ENCODE measurements around the gene COL4A5. TPM values are rescaled to one million over a fixed set of nuclear protein-coding genes. Genes with fewer than 3 reads are reported as not detected.

The COL4A5 gene
- total RNA-seq, 2 experiments from 2014 or later = not detected

GRCh38 chrX:108584617-108585211 is 145.1 kb downstream of the COL4A5 start:
- Mint-ChIP-seq H3K9me3 (no peaks in the 10 kb centered on the region), H3K27me3 (ENCODE audit: low read depth) (no peaks in the 10 kb centered on the region), H3K4me1 (ENCODE audit: low read depth) (no peaks in the 10 kb centered on the region), H3K36me3 (ENCODE audit: low read depth) (no peaks in the 10 kb centered on the region), H3K4me3 (no peak overlapping the region), H3K27ac (no peak overlapping the region)
- CTCF ChIA-PET = no interaction called here
- intact Hi-C loops (cut with micrococcal nuclease) = no loop called here
- no peak for DNase-seq

DNA sequence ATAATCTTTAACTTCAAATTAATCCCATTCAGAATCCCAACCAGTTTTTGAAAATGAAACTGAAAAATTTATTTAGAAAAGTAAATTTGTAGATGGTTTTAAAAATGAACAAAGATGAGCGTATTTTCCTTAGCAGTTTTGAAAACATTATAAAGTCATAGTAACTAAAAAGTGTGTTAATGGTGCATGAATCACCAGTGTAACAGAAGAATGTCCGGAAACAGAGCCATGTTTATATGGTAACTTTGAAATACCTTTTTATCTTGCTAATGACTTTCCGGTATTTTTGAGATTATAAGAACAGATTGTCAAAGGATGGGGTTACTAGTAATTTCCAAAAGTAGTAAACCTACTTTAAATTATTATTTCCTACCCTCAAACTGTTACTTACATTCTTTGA is 150.9 kb downstream of the COL4A5 start:
- DNase-seq = no peak
- H3K4me1 Mint-ChIP-seq (ENCODE audit: low read depth) = no peaks in the 10 kb centered on the region
- no peak overlapping the region for H3K27ac Mint-ChIP-seq
- no peaks in the 10 kb centered on the region for H3K27me3 Mint-ChIP-seq (ENCODE audit: low read depth)
- H3K36me3 Mint-ChIP-seq (ENCODE audit: low read depth) = no peaks in the 10 kb centered on the region
- intact Hi-C loops (cut with micrococcal nuclease) = no loop called here
- no peak overlapping the region for H3K4me3 Mint-ChIP-seq
- H3K9me3 Mint-ChIP-seq = peaks cover 6% of the 10 kb centered on the region
- CTCF ChIA-PET = no interaction called here

DNA sequence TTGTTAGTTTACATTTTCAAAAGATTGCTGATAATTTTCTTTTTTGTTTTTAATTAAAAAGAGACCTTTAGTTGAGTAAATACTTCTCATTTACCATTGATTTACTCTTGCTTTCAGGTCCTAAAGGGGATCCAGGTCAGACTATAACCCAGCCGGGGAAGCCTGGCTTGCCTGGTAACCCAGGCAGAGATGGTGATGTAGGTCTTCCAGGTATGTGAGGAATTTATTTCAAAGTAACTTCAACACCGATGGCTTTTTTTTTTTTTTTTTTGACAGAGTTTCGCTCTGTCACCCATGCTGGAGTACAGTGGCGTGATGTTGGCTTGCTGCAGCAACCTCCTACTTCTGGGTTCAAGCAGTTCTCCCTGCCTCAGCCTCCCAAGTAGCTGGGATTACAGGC is 161.6 kb downstream of the COL4A5 start:
- DNase-seq = no peak
- CTCF ChIA-PET = no interaction called here
- no peak overlapping the region for H3K4me3 Mint-ChIP-seq
- intact Hi-C loops (cut with micrococcal nuclease) = no loop called here
- H3K27ac Mint-ChIP-seq = no peak overlapping the region
- H3K27me3 Mint-ChIP-seq (ENCODE audit: low read depth) = no peaks in the 10 kb centered on the region
- H3K4me1 Mint-ChIP-seq (ENCODE audit: low read depth) = no peaks in the 10 kb centered on the region
- H3K9me3 Mint-ChIP-seq = no peaks in the 10 kb centered on the region
- H3K36me3 Mint-ChIP-seq (ENCODE audit: low read depth) = no peaks in the 10 kb centered on the region

DNA sequence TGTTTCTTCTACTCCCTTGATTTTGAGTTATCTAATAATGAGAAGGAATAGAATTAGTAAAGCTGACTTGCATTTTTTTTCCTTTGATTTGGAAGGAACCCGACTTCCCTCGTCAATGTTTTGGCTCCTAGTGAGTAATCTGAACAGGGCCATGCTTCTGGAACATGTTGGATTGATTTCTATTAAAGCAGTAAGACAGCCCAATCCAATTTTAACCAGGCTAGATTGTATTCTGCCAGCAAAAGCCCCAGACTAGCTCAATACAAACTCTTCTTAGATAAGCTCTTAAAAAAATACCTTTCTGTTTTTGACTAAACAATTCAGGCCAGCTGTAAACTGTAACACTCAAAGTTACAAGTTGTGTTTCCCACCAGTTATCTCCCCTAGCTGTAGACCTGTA is 170.5 kb downstream of the COL4A5 start:
- Mint-ChIP-seq H3K9me3 (no peaks in the 10 kb centered on the region), H3K4me3 (no peak overlapping the region), H3K4me1 (ENCODE audit: low read depth) (no peaks in the 10 kb centered on the region), H3K27me3 (ENCODE audit: low read depth) (no peaks in the 10 kb centered on the region), H3K36me3 (ENCODE audit: low read depth) (no peaks in the 10 kb centered on the region), H3K27ac (no peak overlapping the region)
- no peak for DNase-seq
- CTCF ChIA-PET = no interaction called here
- intact Hi-C loops (cut with micrococcal nuclease) = no loop called here

GRCh38 chrX:108614616-108615015 is 175.0 kb downstream of the COL4A5 start:
- Mint-ChIP-seq H3K27ac (no peak overlapping the region), H3K9me3 (no peaks in the 10 kb centered on the region), H3K27me3 (ENCODE audit: low read depth) (no peaks in the 10 kb centered on the region), H3K36me3 (ENCODE audit: low read depth) (no peaks in the 10 kb centered on the region), H3K4me3 (no peak overlapping the region), H3K4me1 (ENCODE audit: low read depth) (no peaks in the 10 kb centered on the region)
- no peak for DNase-seq
- intact Hi-C loops (cut with micrococcal nuclease) = no loop called here
- CTCF ChIA-PET = no interaction called here

DNA sequence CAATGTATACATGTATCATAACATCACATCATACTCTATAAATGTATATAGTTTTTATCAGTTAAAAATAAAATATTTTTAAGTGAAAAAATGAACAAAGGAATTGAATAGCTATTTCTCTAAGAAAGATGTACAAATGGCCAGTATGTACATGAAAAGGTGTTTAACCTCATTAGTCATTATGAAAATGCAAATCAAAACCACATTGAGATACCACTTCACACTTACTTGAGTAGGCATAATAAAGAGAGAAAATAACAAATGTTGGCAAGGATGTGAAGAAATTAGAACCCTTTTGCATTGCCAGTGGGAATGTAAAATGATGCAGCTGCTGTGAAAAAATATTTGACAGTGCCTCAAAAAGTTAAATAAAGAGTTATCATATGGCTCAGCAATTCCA is 201.2 kb downstream of the COL4A5 start:
- Mint-ChIP-seq H3K36me3 (ENCODE audit: low read depth) (no peaks in the 10 kb centered on the region), H3K27ac (no peak overlapping the region), H3K4me3 (no peak overlapping the region), H3K4me1 (ENCODE audit: low read depth) (no peaks in the 10 kb centered on the region), H3K27me3 (ENCODE audit: low read depth) (no peaks in the 10 kb centered on the region), H3K9me3 (peaks cover 2% of the 10 kb centered on the region)
- CTCF ChIA-PET = no interaction called here
- DNase-seq = no peak
- intact Hi-C loops (cut with micrococcal nuclease) = no loop called here

DNA sequence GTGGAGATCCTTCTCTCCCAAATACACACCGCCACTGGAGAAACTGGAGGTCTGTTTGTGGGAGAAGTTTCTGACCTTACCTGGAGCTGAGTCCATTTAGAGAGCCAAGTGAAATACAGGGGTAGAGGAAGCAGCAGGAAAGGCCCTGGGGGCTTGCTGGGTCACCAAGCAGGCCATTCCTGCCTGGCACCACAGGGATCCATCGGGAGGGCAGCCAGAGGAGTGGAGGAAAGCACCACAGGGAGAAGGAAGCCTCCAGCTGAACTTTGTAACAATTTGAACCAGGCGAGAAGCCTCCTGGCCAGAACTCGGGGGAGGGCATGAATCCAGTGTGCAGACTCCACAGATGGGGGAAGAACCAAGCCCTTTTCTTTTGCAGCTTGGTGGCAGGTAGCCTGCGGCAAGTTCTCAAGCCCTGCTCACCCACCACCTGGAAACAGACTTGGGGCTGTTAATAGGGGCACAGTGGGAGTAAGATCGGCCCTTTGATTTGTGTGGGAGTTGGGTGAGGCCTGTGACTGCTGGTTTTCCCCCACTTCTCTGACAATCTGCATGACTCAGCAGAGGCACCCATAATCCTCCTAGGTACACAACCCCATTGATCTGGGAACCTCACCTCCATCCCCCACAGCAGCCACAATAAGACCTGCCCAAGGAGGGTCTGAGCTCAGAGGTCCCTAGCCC is 202.1 kb downstream of the COL4A5 start:
- Mint-ChIP-seq H3K36me3 (ENCODE audit: low read depth) (no peaks in the 10 kb centered on the region), H3K4me1 (ENCODE audit: low read depth) (no peaks in the 10 kb centered on the region), H3K9me3 (peaks cover 2% of the 10 kb centered on the region), H3K4me3 (no peak overlapping the region), H3K27ac (peak overlapping the region; percentile 29), H3K27me3 (ENCODE audit: low read depth) (no peaks in the 10 kb centered on the region)
- CTCF ChIA-PET = no interaction called here
- intact Hi-C loops (cut with micrococcal nuclease) = no loop called here
- no peak for DNase-seq

DNA sequence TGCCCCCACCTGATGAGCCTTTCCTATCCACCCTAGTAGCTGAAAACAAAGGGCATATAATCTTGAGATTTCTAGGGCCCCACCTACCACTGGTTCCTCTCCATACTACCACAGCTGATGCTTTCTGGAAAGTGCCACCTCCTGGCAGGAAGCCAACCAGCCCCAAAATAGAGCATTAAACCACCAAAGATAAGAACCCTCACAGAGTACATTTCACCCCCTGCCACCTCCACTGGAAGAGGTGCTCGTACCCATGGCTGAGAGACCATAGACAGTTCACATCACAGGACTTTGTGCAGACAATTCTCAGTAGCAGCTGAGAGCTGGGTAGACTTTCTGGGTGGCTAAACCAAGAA is 202.6 kb downstream of the COL4A5 start:
- DNase-seq = no peak
- no peak overlapping the region for H3K4me3 Mint-ChIP-seq
- H3K27ac Mint-ChIP-seq = no peak overlapping the region
- no peaks in the 10 kb centered on the region for H3K36me3 Mint-ChIP-seq (ENCODE audit: low read depth)
- CTCF ChIA-PET = no interaction called here
- H3K4me1 Mint-ChIP-seq (ENCODE audit: low read depth) = no peaks in the 10 kb centered on the region
- intact Hi-C loops (cut with micrococcal nuclease) = no loop called here
- no peaks in the 10 kb centered on the region for H3K27me3 Mint-ChIP-seq (ENCODE audit: low read depth)
- peaks cover 2% of the 10 kb centered on the region for H3K9me3 Mint-ChIP-seq

- H3K4me3 Mint-ChIP-seq = no peak overlapping the region
- no peaks in the 10 kb centered on the region for H3K9me3 Mint-ChIP-seq
- intact Hi-C loops (cut with micrococcal nuclease) = no loop called here
- DNase-seq = no peak
- H3K36me3 Mint-ChIP-seq (ENCODE audit: low read depth) = no peaks in the 10 kb centered on the region
- no peaks in the 10 kb centered on the region for H3K27me3 Mint-ChIP-seq (ENCODE audit: low read depth)
- no peaks in the 10 kb centered on the region for H3K4me1 Mint-ChIP-seq (ENCODE audit: low read depth)
- no peak overlapping the region for H3K27ac Mint-ChIP-seq
- CTCF ChIA-PET = no interaction called here
Measured at GRCh38 chrX:108664701-108665100, 225.1 kb downstream of the COL4A5 start.

GRCh38 chrX:108666101-108666500 is 226.5 kb downstream of the COL4A5 start:
- intact Hi-C loops (cut with micrococcal nuclease) = no loop called here
- no peak overlapping the region for H3K4me3 Mint-ChIP-seq
- no peaks in the 10 kb centered on the region for H3K36me3 Mint-ChIP-seq (ENCODE audit: low read depth)
- no peaks in the 10 kb centered on the region for H3K4me1 Mint-ChIP-seq (ENCODE audit: low read depth)
- CTCF ChIA-PET = no interaction called here
- H3K27me3 Mint-ChIP-seq (ENCODE audit: low read depth) = no peaks in the 10 kb centered on the region
- no peaks in the 10 kb centered on the region for H3K9me3 Mint-ChIP-seq
- H3K27ac Mint-ChIP-seq = no peak overlapping the region
- DNase-seq = no peak

DNA sequence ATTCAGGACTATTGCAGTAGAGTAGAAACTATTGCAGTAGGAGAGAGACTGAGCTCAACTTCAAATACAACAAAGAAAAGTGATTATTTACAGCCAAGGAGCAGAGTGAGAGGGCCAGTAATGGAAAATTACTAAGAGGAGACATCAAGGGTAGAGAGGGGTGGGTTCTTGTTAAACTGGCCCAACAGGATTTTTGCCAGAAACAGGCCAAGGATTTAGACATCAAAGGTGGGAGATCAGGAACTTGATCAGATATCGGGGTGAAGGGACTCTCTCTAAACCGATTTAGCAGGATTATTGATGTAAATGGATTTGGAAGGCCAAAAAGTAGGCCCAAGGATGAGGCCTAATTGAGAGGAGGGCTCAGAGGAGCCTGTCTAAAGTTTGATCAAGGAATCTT is 231.9 kb downstream of the COL4A5 start:
- Mint-ChIP-seq H3K9me3 (no peaks in the 10 kb centered on the region), H3K4me3 (no peak overlapping the region), H3K4me1 (ENCODE audit: low read depth) (no peaks in the 10 kb centered on the region), H3K27me3 (ENCODE audit: low read depth) (no peaks in the 10 kb centered on the region), H3K27ac (no peak overlapping the region), H3K36me3 (ENCODE audit: low read depth) (no peaks in the 10 kb centered on the region)
- intact Hi-C loops (cut with micrococcal nuclease) = no loop called here
- CTCF ChIA-PET = no interaction called here
- no peak for DNase-seq

GRCh38 chrX:108696690-108697089 is 257.1 kb downstream of the COL4A5 start:
- CTCF ChIA-PET = no interaction called here
- H3K36me3 Mint-ChIP-seq (ENCODE audit: low read depth) = no peaks in the 10 kb centered on the region
- no peak for DNase-seq
- no peaks in the 10 kb centered on the region for H3K27me3 Mint-ChIP-seq (ENCODE audit: low read depth)
- no peaks in the 10 kb centered on the region for H3K9me3 Mint-ChIP-seq
- intact Hi-C loops (cut with micrococcal nuclease) = loop anchor here (5.0 kb wide), 1 partner anchor 686 kb away; no protein-coding TSS in a partner anchor
- H3K27ac Mint-ChIP-seq = no peak overlapping the region
- no peak overlapping the region for H3K4me3 Mint-ChIP-seq
- H3K4me1 Mint-ChIP-seq (ENCODE audit: low read depth) = no peaks in the 10 kb centered on the region

DNA sequence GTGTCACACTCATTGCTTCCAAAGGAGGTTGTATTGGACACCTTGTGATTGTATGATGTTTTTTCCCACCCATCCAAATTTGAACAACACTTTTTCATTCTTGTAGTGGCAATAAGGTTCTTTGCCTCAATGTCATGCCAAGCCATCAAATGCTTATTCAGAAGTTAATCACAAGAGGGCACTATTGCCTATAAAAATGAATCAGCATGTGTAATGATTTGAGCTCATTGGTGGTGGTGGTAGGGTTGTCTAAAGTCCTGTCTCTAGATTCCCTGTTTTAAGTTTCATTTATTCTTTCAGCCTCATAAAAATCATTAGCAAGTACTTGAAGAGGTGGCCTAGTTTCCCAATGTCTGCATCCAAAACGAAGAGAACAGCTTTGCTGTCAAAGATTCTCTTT is 259.7 kb downstream of the COL4A5 start:
- H3K27me3 Mint-ChIP-seq (ENCODE audit: low read depth) = no peaks in the 10 kb centered on the region
- CTCF ChIA-PET = interaction anchor here (0.8 to 1.2 kb wide), 2 partner anchors 775 to 1191 kb away, joined by 3 read pairs; no protein-coding TSS in a partner anchor
- H3K4me3 Mint-ChIP-seq = no peak overlapping the region
- no peaks in the 10 kb centered on the region for H3K9me3 Mint-ChIP-seq
- H3K4me1 Mint-ChIP-seq (ENCODE audit: low read depth) = no peaks in the 10 kb centered on the region
- DNase-seq = no peak
- intact Hi-C loops (cut with micrococcal nuclease) = loop anchor here (2.0 to 5.0 kb wide), 2 partner anchors 683 to 775 kb away; no protein-coding TSS in a partner anchor
- H3K27ac Mint-ChIP-seq = no peak overlapping the region
- H3K36me3 Mint-ChIP-seq (ENCODE audit: low read depth) = no peaks in the 10 kb centered on the region

All from activated naive CD4-positive, alpha-beta T cell treated with anti-CD3 and anti-CD28 coated beads for 36 hours (primary cell).